Osteoblast (primary cell): ENCODE results near the gene LRRTM1. TPM values are rescaled to one million over a fixed set of nuclear protein-coding genes. Genes with fewer than 3 reads are reported as not detected.

Experiments
- DNase-seq: peaks from one replicate; pipeline ENCODE4 v3.0.0; 2011; ENCODE audit warnings: low spot score, mixed read lengths; ENCODE audit not compliant: insufficient read length; ENCODE audit errors: missing footprints
- H2AFZ ChIP-seq: 2 replicates; pipeline ENCODE4 v1.6.0; 2011; ENCODE audit warnings: mild to moderate bottlenecking, low read length
- H3K27ac ChIP-seq: 2 replicates; pipeline ENCODE4 v1.5.1; 2011; ENCODE audit warnings: mild to moderate bottlenecking, low read depth, low read length, moderate library complexity
- H3K27me3 ChIP-seq: 2 replicates; pipeline ENCODE4 v1.6.0; 2012; ENCODE audit warnings: mild to moderate bottlenecking, control low read depth, inconsistent platforms, low read length, moderate library complexity; ENCODE audit not compliant: insufficient read depth
- H3K36me3 ChIP-seq: 2 replicates; pipeline ENCODE4 v1.5.1; 2011; ENCODE audit warnings: mild to moderate bottlenecking, low read length, control low read depth, moderate library complexity; ENCODE audit not compliant: insufficient read depth
- H3K4me1 ChIP-seq: 2 replicates; pipeline ENCODE4 v1.5.1; 2011; ENCODE audit warnings: mild to moderate bottlenecking, low read length, control low read depth, moderate library complexity; ENCODE audit not compliant: insufficient read depth
- H3K4me2 ChIP-seq: 2 replicates; pipeline ENCODE4 v1.6.0; 2011; ENCODE audit warnings: mild to moderate bottlenecking, low read length; ENCODE audit not compliant: insufficient read depth
- H3K4me3 ChIP-seq: fragments of 200-600 bp; sonication (generic); 3 replicates; pipeline ENCODE4 v1.5.1; 2012; ENCODE audit warnings: mild to moderate bottlenecking, low read length, inconsistent platforms; ENCODE audit not compliant: insufficient read depth
- H3K79me2 ChIP-seq: 2 replicates; pipeline ENCODE4 v1.6.0; 2012; ENCODE audit warnings: mild to moderate bottlenecking, low read length, control low read depth, inconsistent platforms; ENCODE audit not compliant: insufficient read depth
- H3K9me3 ChIP-seq: 2 replicates; pipeline ENCODE4 v1.5.1; 2011; ENCODE audit warnings: low read depth, low read length, control low read depth
- H4K20me1 ChIP-seq: 2 replicates; pipeline ENCODE4 v1.6.0; 2012; ENCODE audit warnings: mild to moderate bottlenecking, low read length, control low read depth; ENCODE audit not compliant: insufficient read depth
- total RNA-seq: library from RNA; depleted of rRNA; stranded (reverse); fragments of >200 nt; gene quantifications from 2 replicates; pipeline ENCODE4 v1.2.3, GENCODE V29; 2012
- TF ChIP-seq, protein P1 (sequence below): IDR thresholded peaks from 2 replicates; pipeline ENCODE4 v1.5.1; 2011; ENCODE audit warnings: mild to moderate bottlenecking, low read depth, low read length, moderate library complexity; ENCODE audit errors: extremely low read depth

The LRRTM1 gene
- total RNA-seq, 1 donor, result not detected

- H3K4me3 ChIP-seq, result no peak overlapping the region
- no peaks in the 10 kb centered on the region for H3K9me3 ChIP-seq
- no peaks in the 10 kb centered on the region for H3K79me2 ChIP-seq
- no peaks in the 10 kb centered on the region for H3K4me1 ChIP-seq
- no peaks in the 10 kb centered on the region for H4K20me1 ChIP-seq
- H2AFZ ChIP-seq, result no peak overlapping the region
- TF ChIP-seq, protein P1, sequence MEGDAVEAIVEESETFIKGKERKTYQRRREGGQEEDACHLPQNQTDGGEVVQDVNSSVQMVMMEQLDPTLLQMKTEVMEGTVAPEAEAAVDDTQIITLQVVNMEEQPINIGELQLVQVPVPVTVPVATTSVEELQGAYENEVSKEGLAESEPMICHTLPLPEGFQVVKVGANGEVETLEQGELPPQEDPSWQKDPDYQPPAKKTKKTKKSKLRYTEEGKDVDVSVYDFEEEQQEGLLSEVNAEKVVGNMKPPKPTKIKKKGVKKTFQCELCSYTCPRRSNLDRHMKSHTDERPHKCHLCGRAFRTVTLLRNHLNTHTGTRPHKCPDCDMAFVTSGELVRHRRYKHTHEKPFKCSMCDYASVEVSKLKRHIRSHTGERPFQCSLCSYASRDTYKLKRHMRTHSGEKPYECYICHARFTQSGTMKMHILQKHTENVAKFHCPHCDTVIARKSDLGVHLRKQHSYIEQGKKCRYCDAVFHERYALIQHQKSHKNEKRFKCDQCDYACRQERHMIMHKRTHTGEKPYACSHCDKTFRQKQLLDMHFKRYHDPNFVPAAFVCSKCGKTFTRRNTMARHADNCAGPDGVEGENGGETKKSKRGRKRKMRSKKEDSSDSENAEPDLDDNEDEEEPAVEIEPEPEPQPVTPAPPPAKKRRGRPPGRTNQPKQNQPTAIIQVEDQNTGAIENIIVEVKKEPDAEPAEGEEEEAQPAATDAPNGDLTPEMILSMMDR, result no peak
- H3K36me3 ChIP-seq, result no peaks in the 10 kb centered on the region
- no peak overlapping the region for H3K4me2 ChIP-seq
- H3K27me3 ChIP-seq, result no peaks in the 10 kb centered on the region
- no peak for DNase-seq
- H3K27ac ChIP-seq, result no peak overlapping the region
Measured at GRCh38 chr2:80269806-80270205, 34.7 kb downstream of the LRRTM1 start.

- H3K9me3 ChIP-seq, result no peaks in the 10 kb centered on the region
- no peaks in the 10 kb centered on the region for H3K79me2 ChIP-seq
- H3K36me3 ChIP-seq, result no peaks in the 10 kb centered on the region
- no peaks in the 10 kb centered on the region for H4K20me1 ChIP-seq
- no peaks in the 10 kb centered on the region for H3K27me3 ChIP-seq
- no peaks in the 10 kb centered on the region for H3K4me1 ChIP-seq
- no peak overlapping the region for H3K4me2 ChIP-seq
- DNase-seq, result no peak
- no peak overlapping the region for H2AFZ ChIP-seq
- TF ChIP-seq, protein P1, result no peak
- H3K27ac ChIP-seq, result no peak overlapping the region
- H3K4me3 ChIP-seq, result no peak overlapping the region
Measured at GRCh38 chr2:80266231-80266630, 38.3 kb downstream of the LRRTM1 start.

DNA sequence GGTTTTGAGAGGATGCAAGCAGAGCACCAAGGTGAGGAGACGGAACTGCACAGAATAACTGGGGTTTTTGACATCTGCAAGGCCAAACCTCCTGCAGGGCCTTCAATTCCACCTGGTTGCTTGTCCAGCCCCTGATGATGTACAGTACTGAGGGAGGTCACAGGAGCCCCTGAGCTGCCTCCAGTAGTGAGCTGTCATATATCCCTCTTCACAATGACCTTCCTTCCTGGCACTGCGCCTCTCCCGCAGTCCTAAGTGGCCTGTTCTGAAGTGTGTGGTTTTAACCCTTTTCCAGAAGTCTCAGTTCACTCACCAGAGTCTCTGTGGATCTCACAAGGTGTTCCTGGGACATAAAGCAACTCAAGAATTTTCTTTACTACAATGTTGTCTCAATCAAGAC is 45.3 kb downstream of the LRRTM1 start:
- Histone ChIP-seq H4K20me1 (no peaks in the 10 kb centered on the region), H3K4me3 (no peak overlapping the region), H3K9me3 (no peaks in the 10 kb centered on the region), H3K36me3 (no peaks in the 10 kb centered on the region), H3K79me2 (no peaks in the 10 kb centered on the region), H3K27me3 (no peaks in the 10 kb centered on the region), H3K4me1 (no peaks in the 10 kb centered on the region), H2AFZ (no peak overlapping the region), H3K27ac (no peak overlapping the region), H3K4me2 (no peak overlapping the region)
- TF ChIP-seq, protein P1, result no peak
- no peak for DNase-seq

DNA sequence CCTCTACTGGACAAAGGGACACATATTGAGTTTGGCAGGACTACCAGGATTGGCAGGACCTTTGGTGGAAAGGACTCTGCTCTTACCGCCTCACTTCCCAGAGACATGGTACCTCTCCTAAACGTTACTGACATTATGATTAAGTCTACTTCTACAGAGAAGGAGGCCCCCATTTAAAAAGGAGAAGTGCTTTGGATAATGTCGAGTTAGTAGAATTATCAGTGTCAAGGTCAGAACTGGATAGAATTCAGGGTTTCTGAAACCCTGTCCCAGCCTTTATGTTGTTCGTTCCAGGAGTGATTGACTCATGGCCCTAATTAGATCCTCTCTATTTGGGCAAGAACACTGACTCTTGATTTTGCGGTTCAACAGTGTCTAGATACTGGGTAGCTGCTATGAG is 45.8 kb downstream of the LRRTM1 start:
- Histone ChIP-seq H3K79me2 (no peaks in the 10 kb centered on the region), H3K4me2 (no peak overlapping the region), H4K20me1 (no peaks in the 10 kb centered on the region)

More for the DNA sequence above, 45.8 kb downstream of the LRRTM1 start:
- H3K4me1 ChIP-seq, result no peaks in the 10 kb centered on the region
- no peaks in the 10 kb centered on the region for H3K9me3 ChIP-seq
- DNase-seq, result no peak
- no peak overlapping the region for H3K27ac ChIP-seq
- no peak overlapping the region for H2AFZ ChIP-seq
- no peak overlapping the region for H3K4me3 ChIP-seq
- TF ChIP-seq, protein P1, result no peak
- H3K36me3 ChIP-seq, result no peaks in the 10 kb centered on the region
- no peaks in the 10 kb centered on the region for H3K27me3 ChIP-seq
